ENCODE results near the gene DGKQ.

The DGKQ gene

GRCh38 chr4:995311-996026 is 22.1 kb upstream of the DGKQ start:
- no peak for DNase-seq

DNA sequence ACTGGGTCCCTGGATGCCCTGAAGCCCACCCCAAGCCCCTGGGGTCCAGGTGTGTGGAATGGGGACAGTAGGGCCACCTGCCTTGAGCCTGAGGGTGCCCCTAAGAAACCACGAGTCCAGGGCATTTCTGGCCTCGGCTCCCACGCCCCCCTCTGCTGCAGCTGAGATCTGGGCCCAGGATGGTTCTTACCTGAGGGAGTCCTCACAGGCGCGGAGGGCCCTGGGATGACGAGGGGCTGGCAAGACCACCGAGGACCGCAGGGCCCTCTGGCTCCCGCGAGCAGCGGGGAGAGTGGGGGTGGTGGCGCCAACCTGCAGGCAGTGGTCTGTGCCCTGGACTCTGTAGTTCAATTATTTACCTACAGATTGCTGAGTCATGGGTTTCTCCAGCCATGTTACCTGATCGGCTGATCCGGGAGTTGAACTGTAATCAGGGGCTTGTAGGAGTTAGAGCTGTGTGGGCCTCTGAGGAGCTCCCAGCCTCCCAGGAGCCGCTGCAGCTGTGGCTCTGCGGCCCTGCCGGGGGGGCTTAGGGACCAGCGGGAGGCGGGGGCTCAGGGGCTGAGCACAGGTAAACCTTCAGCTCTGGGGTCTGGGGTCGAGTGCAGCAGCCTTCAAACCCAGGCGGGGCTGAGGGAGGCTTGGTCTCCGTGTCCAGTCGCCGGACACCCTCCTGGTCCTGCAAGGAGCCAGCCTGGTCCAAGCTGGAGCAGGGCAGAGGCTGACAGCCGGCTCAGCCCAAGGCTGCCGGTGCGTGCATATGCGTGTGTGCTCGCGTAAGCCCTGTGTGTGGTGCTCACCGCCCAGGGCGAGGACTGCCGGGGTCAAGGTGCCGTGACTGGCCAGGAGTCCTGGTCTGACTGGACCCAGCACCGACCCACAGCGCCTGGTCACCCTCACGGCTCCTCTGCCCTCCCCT is 20.0 kb upstream of the DGKQ start, which contains the start of gene SLC26A1:
Gene SLC26A1 (minus strand): TSS at position 294 of the 919 bp plus-strand sequence. CDS start 1,701 bp downstream, outside the sequence.
- no peak for DNase-seq

DNA sequence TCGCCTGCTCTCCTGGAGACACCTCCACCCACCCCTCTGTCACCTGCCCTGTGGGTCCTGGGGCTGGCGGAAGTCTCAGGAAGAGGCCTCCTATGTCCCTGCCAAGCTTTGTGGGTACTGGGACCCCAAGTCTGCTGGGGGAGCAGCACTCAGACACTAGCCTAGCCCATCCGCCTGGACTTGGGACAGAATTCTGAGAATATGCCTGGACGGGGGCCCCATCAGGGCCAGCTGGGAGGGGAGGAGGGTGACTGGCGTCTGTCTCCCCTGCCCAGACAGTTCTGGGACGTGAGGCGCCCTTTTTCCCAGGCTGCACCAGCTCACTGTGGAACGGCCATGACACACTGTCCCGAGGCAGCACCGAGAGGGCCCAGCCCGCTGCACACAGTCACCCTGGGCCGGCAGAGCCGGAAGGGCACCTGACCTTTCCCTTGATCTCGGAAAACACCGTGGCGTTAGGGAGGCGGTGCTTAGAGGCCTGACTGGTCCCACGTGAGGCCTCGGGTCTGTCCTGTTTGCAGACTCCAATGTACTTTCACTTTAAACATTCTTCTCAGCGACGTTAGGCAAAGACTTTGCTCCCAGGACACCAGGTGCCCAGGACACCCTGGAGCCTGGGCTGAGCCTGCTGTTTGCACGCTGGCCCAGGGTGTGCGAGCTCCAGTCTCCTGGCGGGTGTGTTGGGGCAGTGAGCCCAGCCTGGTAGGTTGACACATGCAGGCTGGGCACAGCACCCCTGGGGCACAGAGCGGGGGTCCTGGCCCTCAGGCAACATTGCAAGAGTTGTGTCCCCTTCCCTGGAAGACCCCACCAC is 19.1 kb upstream of the DGKQ start:
- no peak for DNase-seq

DNA sequence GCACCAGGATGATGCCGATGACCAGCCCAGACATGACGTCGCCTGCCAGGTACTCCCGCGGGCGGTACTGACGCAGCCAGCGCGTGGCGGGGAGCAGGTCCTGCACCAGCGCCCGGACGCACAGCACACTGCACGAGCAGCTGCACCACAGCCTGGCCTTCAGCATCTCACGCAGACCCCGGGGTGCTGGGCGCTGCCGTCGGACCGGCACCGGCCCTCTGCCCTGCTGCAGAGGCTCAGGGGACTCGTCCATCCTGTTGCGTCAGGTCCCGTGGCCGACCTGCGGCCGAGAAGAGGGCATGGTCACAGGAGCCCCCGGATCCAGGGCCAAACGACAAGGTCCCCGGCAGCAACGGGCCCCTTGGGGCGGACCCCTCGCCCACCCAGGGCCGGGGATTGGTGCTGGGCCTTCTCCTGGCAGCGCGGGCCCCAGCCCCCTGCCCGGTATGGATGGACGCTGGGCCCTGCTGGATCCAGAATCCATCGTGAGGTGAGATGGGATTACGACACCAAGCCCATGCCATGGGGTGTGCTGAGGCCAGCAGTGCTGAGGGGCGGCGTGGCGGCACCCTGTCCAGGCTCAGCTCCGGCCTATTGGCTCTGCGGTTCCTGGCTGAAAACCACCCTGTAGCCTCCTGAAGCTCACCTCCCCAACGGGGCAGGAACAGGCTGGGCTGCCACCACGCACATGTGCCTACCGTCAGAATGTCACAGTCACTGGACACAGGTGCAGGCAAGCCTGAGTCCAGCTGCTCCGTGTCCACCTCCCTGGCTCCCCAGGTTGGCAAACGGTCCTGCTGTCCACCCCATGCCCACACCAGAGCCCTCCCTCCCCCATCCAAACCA is 18.3 kb upstream of the DGKQ start:
- no peak for DNase-seq

- no peak for DNase-seq
Measured at GRCh38 chr4:990746-991367, 17.5 kb upstream of the DGKQ start.

- no peak for DNase-seq
Measured at GRCh38 chr4:989722-990471, 16.5 kb upstream of the DGKQ start.

DNA sequence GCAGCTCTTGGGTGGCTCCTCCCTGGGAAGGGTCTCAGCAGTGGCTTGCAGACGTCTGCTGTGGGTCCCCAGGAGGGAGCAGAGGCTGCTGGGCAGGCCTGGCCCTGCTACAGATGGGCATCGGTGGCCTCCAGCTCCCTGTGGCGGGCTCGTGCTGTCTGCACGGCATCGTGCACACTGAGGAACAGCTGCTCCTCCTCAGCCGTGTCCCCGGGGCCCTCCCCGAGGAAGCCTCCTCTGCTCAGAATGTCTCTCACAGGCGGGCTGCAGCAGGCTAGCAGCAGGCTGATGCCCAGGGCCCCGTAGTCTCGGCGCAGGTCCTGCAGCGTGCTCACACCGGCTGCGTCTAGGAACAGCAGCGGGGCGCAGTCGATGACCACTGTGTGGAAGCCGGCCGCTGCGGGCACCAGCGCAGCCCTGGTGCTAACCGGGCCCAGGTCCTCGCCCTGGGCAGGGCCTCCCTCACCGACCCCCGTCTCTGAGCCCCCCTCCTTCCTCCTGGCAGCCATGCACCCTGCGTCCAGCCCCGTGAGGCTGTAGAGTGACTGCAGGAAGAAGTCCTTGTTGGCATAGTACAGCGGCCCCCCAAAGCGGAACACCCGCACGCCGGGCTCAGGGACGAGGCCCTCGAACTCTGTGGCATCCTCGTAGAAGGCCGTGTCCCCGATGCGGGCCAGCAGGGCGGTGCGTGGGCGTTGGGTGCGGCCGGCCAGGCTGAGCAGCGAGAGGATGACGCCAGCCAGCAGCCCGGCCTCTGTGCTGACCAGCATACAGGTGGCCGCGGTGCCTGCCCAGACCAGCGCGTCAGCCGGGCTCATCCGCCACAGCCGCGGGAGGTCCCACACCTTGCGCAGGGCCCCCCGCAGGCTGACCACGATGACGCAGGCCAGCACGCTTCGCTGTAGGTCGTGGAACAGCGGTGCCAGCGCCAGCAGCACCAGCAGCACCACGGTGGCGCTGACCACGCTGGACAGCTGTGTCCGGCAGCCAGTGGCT is 15.7 kb upstream of the DGKQ start:
- DNase-seq, result no peak

DNA sequence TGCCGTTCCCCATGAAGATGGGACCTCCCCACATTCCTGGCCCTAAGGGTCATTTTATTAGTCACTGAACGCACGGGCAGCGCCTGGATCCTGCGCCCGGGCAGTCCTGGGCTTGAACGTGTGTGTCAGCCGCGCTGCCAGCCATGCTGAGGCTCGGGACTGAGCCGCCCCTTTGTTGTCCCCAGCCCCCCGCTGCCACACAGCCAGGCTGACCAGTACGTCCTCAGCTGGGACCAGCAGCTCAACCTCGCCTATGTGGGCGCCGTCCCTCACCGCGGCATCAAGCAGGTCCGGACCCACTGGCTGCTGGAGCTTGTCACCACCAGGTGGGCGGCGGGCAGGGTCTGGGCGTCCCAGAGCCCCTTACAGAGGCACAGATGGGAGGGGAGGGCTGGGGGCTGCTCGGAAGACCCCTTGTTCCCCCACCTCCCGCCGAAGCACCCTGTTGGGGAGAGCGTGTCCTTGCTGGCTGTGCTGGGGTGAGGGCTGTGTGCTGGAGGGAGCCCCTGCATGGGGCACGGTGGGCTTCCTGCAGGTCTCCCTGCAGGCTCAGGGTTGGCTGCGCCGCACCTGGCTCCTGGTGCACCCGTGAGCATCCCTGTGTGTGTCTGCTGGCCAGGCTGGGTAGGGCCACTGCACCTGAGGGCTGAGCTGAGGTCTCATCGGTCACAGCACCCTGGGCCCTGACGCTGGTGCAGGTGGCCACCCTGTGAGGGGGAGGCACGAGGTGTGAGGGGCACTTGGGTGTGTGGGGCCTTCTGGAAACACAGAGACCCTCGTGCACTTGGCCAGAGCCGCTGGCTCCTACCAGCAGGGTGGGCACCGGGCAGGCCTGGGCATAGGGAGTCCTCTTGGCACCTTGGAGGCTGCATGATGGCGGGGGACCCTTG is 14.5 kb upstream of the DGKQ start:
- no peak for DNase-seq

DNA sequence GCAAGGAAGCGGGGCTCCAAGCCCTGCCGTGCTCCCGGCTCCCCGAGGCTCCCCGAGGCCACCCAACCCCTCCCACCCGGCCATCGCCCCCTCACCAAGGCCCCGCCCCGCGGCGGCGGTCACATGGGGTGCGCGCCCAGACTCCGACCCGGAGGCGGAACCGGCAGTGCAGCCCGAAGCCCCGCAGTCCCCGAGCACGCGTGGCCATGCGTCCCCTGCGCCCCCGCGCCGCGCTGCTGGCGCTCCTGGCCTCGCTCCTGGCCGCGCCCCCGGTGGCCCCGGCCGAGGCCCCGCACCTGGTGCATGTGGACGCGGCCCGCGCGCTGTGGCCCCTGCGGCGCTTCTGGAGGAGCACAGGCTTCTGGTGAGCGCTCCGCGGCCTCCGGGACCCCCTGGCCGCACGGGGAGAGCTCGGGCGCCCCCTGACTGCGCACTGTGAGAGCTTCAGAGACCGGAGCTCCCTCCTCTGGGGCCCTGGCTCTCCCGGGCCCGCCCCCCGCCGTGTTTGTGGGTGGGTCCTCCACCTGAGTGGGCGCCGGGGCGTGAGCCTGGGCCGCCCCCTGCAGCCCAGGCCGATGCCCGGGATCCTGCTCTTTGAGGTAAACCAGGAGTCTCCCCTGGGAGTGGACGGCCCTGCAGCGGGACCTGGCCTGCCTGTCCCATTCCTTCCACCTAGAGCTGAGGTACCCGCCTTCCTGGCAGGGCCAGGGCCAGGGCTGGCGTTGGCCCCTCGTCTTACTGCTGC is 13.7 kb upstream of the DGKQ start, which contains the start of gene IDUA:
Gene IDUA (plus strand): TSS at position 166 of the 745 bp plus-strand sequence. CDS start 41 bp downstream, at position 207.
- DNase-seq, result peak; percentile 92

- no peak for DNase-seq
Measured at GRCh38 chr4:986428-986878, 13.1 kb upstream of the DGKQ start.

- DNase-seq, result peak; percentile 84
Measured at GRCh38 chr4:985123-985830, 11.9 kb upstream of the DGKQ start.

DNA sequence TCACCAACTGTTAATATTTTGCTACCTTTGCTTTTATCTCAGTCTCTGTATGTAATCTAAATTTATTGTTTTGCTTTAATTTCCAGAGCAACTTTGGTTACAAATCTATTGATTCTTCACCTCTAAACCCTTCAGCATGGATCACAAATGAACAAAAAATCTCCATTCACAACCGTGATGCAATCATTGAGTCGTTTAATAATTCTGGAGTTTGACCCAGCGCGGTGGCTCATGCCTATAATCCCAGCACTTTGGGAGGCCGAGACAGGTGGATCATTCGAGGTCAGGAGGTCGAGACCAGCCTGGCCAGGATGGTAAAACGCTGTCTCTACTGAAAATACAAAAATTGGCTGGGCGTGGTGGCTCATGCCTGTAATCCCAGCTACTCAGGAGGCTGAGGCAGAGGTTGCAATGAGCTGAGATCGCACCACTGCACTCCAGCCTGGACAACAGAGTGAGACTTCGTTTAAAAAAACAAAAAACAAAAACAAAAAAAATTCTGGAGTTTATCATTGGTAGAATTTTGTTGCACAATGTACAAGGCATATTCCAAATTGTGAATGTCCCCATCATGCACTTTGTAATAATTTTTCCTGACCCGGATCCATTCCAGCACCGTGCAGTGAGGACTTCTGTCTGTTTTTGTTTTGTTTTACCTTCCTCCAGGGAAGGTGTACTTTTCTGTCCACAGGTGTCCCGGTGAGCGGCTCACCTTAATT is 11.1 kb upstream of the DGKQ start:
- DNase-seq, result no peak

DNA sequence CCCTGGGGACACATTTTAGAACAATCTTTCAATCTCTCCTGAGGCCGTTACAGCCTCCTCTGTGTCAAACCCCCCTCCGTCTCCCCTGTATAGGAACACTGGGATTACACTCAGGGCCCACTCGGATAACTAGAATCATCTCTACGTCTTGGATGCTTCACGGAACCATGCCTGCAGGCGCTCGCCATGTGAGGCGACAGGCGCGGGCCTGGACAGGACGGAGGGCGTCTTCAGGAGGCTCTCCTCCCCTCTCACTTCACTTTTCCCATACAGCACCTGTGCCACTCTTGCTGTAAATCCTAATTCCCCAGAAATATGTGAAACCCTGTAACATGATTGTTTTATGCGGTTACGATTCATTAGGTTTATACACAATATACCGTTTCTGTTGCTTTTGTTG is 9.4 kb upstream of the DGKQ start:
- DNase-seq, result no peak

DNA sequence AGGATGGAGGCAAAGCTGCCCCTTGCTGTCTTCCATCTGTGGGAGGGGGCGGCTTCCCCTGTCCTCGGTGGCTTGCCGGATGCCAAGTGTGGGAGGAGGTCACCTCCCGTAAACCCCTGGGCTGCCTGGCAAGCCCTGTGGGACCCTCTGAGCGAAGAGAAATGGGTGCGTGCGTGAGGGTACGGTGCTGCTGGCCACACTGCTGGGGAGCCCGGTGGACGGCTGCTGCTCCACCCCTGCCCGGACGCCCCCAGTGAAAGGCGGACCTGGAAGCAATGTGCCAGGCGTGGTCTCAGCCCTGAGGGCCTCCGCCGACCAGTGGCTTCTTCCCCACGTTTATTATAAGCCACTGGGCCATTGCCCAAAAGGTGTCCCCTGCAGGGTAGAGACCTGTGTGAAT is 8.9 kb upstream of the DGKQ start:
- DNase-seq, result no peak

- peak; percentile 77 for DNase-seq
Measured at GRCh38 chr4:978957-979701, 5.8 kb upstream of the DGKQ start.

Data from islet precursor cell (in vitro differentiated cells).